Measurements from ENCODE around the gene EBNA1BP2.
A peak's percentile ranks its signal among the peaks of the same experiment; 100 is the strongest.

The EBNA1BP2 gene

DNA sequence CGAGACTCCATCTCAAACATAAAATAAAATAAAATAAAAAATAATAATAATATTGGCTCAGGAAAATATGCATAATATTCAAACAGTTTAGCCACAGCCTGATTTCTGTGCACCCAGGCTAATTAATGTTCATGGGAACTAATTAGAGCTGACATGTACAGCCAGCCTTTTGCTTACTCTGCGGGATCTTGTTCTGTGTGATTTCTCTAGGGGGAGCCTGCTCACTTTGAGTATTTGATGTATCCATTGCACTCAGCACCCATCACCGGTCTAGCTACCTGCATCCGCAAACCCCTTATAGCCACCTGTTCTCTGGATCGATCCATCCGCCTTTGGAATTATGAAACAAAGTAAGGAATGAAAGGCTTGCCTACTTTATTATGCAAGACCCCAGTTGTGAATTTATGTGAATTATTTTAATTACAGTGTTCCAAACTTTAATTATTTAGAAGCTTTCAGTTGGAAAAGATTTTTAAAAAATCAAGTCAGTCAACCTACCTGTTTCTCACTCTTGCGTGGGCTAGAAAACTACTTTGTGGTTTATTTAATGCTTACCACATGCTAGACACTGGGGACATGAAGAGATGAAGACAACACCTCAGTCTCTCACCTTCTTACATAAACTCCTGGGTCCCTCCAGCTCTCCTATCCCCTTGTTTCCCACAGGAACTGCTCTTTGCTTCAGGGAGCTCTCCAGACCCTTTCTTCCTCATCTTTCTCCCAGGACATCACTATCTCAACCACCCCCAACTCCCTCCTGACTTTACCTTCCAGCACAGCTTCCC is 25.4 kb upstream of the EBNA1BP2 start:
- in situ Hi-C loops (cut with MboI; ENCODE audit: low sequenced_read_pairs) = no loop called here
- no peak for DNase-seq (ENCODE audit: low spot score in 2 of 2)
- Histone ChIP-seq H3K36me3 (replicated peaks) (no peaks in the 10 kb centered on the region), H3K4me1 (no peaks in the 10 kb centered on the region), H3K4me3 (no peak overlapping the region), H3K27me3 (ENCODE audit: low read depth) (peaks cover 3% of the 10 kb centered on the region; the same call in 1 of the 2 replicates), H3K9me3 (peaks cover 5% of the 10 kb centered on the region; the same call in 1 of the 2 replicates)

- Histone ChIP-seq H3K9me3 (peaks cover 5% of the 10 kb centered on the region; the same call in 1 of the 2 replicates), H3K4me3 (no peak overlapping the region), H3K4me1 (no peaks in the 10 kb centered on the region), H3K27me3 (ENCODE audit: low read depth) (peaks cover 3% of the 10 kb centered on the region; the same call in 1 of the 2 replicates), H3K36me3 (replicated peaks) (no peaks in the 10 kb centered on the region)
- in situ Hi-C loops (cut with MboI; ENCODE audit: low sequenced_read_pairs) = no loop called here
- DNase-seq (ENCODE audit: low spot score in 2 of 2) = no peak
Measured at GRCh38 chr1:43194509-43194908, 22.4 kb upstream of the EBNA1BP2 start.

- no peaks in the 10 kb centered on the region for H3K36me3 ChIP-seq (replicated peaks)
- no peak for DNase-seq (ENCODE audit: low spot score in 2 of 2)
- no peaks in the 10 kb centered on the region; the same call in 1 of the 2 replicates for H3K27me3 ChIP-seq (ENCODE audit: low read depth)
- in situ Hi-C loops (cut with MboI; ENCODE audit: low sequenced_read_pairs) = no loop called here
- no peaks in the 10 kb centered on the region for H3K4me1 ChIP-seq
- no peak overlapping the region for H3K4me3 ChIP-seq
- H3K9me3 ChIP-seq = no peaks in the 10 kb centered on the region
Measured at GRCh38 chr1:43188106-43188505, 16.0 kb upstream of the EBNA1BP2 start.

DNA sequence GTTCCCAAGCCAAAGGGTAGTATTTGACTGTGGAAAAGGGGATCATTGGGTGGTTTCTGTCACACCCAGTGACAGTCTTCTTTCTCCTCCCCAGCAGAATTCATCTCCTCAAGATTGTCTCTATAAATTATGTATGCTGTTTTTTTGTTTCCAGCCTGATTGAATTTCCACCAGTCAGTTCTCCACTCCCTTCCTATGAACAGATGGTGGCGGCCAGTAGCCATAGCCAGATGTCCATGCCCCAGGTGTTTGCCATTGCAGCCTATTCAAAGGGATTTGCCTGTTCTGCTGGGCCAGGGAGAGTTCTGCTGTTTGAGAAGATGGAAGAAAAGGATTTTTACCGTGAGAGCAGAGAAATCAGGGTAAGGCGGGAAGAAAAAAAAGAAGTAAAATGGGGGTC is 12.9 kb upstream of the EBNA1BP2 start:
- Histone ChIP-seq H3K4me1 (no peaks in the 10 kb centered on the region), H3K9me3 (no peaks in the 10 kb centered on the region), H3K36me3 (replicated peaks) (no peaks in the 10 kb centered on the region), H3K27me3 (ENCODE audit: low read depth) (no peaks in the 10 kb centered on the region; the same call in 1 of the 2 replicates), H3K4me3 (no peak overlapping the region)
- no peak for DNase-seq (ENCODE audit: low spot score in 2 of 2)
- in situ Hi-C loops (cut with MboI; ENCODE audit: low sequenced_read_pairs) = no loop called here

DNA sequence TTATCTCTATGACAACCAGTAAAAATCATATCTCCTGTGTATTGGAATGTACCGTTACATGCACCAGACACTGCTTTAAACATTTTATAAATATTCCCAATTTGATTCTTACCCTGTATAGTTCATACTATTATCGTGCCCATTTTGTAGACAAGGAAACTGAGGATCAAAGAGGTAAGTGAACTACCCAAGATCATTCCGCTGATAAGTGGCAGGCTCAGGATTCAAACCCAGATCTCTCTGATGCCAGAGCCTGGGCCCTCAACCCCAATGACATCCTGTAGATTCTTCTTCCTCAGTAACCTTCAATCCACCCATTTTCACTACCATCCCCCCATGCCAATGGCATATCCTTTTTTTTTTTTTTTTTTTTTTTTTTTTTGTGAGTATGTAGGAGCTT is 12.3 kb upstream of the EBNA1BP2 start:
- Histone ChIP-seq H3K9me3 (no peaks in the 10 kb centered on the region), H3K36me3 (replicated peaks) (no peaks in the 10 kb centered on the region), H3K27me3 (ENCODE audit: low read depth) (no peaks in the 10 kb centered on the region; the same call in 1 of the 2 replicates), H3K4me3 (no peak overlapping the region), H3K4me1 (no peaks in the 10 kb centered on the region)
- DNase-seq (ENCODE audit: low spot score in 2 of 2) = no peak
- in situ Hi-C loops (cut with MboI; ENCODE audit: low sequenced_read_pairs) = no loop called here

DNA sequence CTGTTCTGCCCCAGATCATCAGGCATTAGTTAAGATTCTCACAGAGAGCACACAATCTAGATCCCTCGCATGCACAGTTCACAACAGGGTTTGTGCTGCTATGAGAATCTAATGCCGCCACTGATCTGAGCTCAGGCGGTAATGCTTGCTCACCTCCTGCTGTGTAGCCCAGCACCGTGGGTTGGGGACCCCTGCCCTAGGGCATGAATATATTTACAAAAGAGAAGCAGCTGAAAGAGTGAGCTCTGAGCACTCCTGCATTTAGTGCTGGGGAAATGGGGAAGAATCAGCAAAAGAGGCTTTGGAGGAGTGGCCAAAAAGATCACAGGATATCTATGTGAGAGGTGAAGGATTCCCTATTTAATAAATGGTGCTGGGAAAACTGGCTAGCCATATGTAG is 5.6 kb upstream of the EBNA1BP2 start:
- no peaks in the 10 kb centered on the region for H3K36me3 ChIP-seq (replicated peaks)
- DNase-seq (ENCODE audit: low spot score in 2 of 2) = no peak
- peaks cover 1% of the 10 kb centered on the region; the same call in 1 of the 2 replicates for H3K4me1 ChIP-seq
- H3K27me3 ChIP-seq (ENCODE audit: low read depth) = no peaks in the 10 kb centered on the region; the same call in none of the 2 replicates
- in situ Hi-C loops (cut with MboI; ENCODE audit: low sequenced_read_pairs) = no loop called here
- H3K9me3 ChIP-seq = no peaks in the 10 kb centered on the region
- no peak overlapping the region for H3K4me3 ChIP-seq

- Histone ChIP-seq H3K9me3 (no peaks in the 10 kb centered on the region), H3K4me3 (no peak overlapping the region), H3K27me3 (ENCODE audit: low read depth) (no peaks in the 10 kb centered on the region; the same call in none of the 2 replicates), H3K36me3 (replicated peaks) (peaks cover 9% of the 10 kb centered on the region), H3K4me1 (peaks cover 10% of the 10 kb centered on the region)
- in situ Hi-C loops (cut with MboI; ENCODE audit: low sequenced_read_pairs) = no loop called here
- DNase-seq (ENCODE audit: low spot score in 2 of 2) = no peak
Measured at GRCh38 chr1:43174873-43175272, 2.8 kb upstream of the EBNA1BP2 start.

DNA sequence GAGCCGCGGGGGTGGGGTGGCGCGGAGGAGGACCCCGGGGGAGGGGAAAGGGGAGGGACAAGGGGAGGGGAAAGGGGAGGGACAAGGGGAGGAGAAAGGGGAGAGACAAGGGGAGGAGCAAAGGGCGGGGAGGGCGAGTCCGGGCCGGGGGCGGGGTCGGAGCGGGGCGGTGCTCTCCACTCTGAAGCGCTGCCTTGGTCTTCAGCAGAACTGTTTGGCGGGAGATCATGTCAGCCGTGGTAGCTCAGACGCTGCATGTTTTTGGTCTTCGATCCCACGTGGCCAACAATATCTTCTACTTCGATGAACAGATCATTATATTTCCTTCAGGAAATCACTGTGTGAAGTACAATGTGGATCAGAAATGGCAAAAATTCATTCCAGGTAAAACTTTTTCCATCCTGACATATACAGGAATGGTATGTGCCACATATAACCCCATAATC is 460 bp upstream of the EBNA1BP2 start:
- peaks cover 10% of the 10 kb centered on the region for H3K4me1 ChIP-seq
- DNase-seq (ENCODE audit: low spot score in 2 of 2) = peak; percentile 83 to 93
- H3K4me3 ChIP-seq = peak overlapping the region; percentile 95
- no peaks in the 10 kb centered on the region; the same call in 1 of the 2 replicates for H3K27me3 ChIP-seq (ENCODE audit: low read depth)
- H3K36me3 ChIP-seq (replicated peaks) = peaks cover 33% of the 10 kb centered on the region
- in situ Hi-C loops (cut with MboI; ENCODE audit: low sequenced_read_pairs) = no loop called here
- H3K9me3 ChIP-seq = no peaks in the 10 kb centered on the region

GRCh38 chr1:43171312-43171875 is 696 bp downstream of the EBNA1BP2 start:
- no peak for DNase-seq (ENCODE audit: low spot score in 2 of 2)
- H3K27me3 ChIP-seq (ENCODE audit: low read depth) = no peaks in the 10 kb centered on the region; the same call in 1 of the 2 replicates
- H3K9me3 ChIP-seq = no peaks in the 10 kb centered on the region
- in situ Hi-C loops (cut with MboI; ENCODE audit: low sequenced_read_pairs) = no loop called here
- H3K36me3 ChIP-seq (replicated peaks) = peaks cover 44% of the 10 kb centered on the region
- peak overlapping the region; percentile 95 for H3K4me3 ChIP-seq
- H3K4me1 ChIP-seq = peaks cover 10% of the 10 kb centered on the region

DNA sequence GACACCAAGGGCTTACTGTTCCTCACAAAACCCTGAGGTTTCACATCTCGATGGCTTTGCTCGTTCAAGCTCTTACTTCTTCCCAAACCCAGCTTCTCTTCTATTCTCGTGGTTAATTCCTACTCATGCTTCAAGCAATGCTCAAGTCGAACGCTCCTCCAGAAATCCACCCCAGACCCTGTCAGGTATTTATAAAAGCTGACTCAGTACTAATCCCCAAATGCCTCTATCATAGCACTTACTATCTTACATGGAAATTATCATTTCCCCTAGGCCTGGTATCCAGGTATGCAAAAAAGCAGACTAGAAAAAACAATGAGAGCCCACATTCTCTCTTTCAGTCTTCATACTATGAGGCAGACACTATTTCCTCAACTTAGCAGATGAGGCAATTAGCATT is 6.3 kb downstream of the EBNA1BP2 start:
- in situ Hi-C loops (cut with MboI; ENCODE audit: low sequenced_read_pairs) = no loop called here
- Histone ChIP-seq H3K4me3 (no peak overlapping the region), H3K4me1 (peaks cover 3% of the 10 kb centered on the region), H3K36me3 (replicated peaks) (peaks cover 63% of the 10 kb centered on the region), H3K27me3 (ENCODE audit: low read depth) (no peaks in the 10 kb centered on the region), H3K9me3 (no peaks in the 10 kb centered on the region)
- DNase-seq (ENCODE audit: low spot score in 2 of 2) = no peak

DNA sequence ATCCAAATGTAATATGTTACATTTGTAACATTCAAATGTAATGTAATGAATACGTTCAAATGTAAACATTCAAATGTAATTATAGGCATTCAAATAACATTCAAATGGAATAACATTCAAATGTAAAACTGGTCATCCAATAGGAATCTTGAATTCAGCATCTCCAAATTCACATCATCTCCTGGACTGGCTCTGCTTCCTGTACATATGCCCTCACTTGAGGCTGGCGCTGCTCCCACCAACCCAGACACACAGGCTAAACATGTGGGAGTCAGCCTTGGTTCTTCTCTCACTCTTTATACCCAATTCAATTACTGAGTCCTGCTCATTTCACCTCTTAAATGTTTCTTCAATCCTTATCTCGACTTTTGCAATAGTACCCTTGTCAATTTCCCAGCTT is 6.9 kb downstream of the EBNA1BP2 start:
- Histone ChIP-seq H3K4me1 (no peaks in the 10 kb centered on the region), H3K9me3 (no peaks in the 10 kb centered on the region), H3K4me3 (no peak overlapping the region), H3K36me3 (replicated peaks) (peaks cover 59% of the 10 kb centered on the region), H3K27me3 (ENCODE audit: low read depth) (no peaks in the 10 kb centered on the region)
- no peak for DNase-seq (ENCODE audit: low spot score in 2 of 2)
- in situ Hi-C loops (cut with MboI; ENCODE audit: low sequenced_read_pairs) = no loop called here

GRCh38 chr1:43156026-43156425 is 16.1 kb downstream of the EBNA1BP2 start:
- H3K4me1 ChIP-seq = no peaks in the 10 kb centered on the region
- no peaks in the 10 kb centered on the region for H3K36me3 ChIP-seq (replicated peaks)
- H3K4me3 ChIP-seq = no peak overlapping the region
- peaks cover 3% of the 10 kb centered on the region; the same call in 1 of the 2 replicates for H3K27me3 ChIP-seq (ENCODE audit: low read depth)
- in situ Hi-C loops (cut with MboI; ENCODE audit: low sequenced_read_pairs) = no loop called here
- no peak for DNase-seq (ENCODE audit: low spot score in 2 of 2)
- H3K9me3 ChIP-seq = no peaks in the 10 kb centered on the region

DNA sequence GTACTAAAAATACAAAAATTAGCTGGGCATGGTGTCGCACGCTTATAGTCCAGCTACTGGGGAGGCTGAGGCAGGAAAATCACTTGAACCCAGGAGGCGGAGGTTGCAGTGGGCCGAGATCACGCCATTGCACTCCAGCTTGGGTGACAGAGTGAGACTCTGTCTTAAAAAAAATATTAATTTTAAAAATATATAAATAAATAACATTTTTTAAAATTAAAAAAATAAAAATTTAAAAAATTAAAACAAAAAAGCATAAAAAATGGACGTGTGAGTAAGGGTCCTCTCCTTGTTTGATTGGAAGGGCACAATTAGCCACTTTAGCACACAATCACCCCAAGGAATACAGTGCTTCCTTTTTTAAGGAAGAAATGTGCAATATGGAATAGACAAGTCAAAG is 18.6 kb downstream of the EBNA1BP2 start:
- no peak for DNase-seq (ENCODE audit: low spot score in 2 of 2)
- Histone ChIP-seq H3K36me3 (replicated peaks) (no peaks in the 10 kb centered on the region), H3K4me3 (no peak overlapping the region), H3K27me3 (ENCODE audit: low read depth) (peaks cover 20% of the 10 kb centered on the region), H3K4me1 (no peaks in the 10 kb centered on the region), H3K9me3 (no peaks in the 10 kb centered on the region)
- in situ Hi-C loops (cut with MboI; ENCODE audit: low sequenced_read_pairs) = no loop called here

GRCh38 chr1:43152866-43153265 is 19.2 kb downstream of the EBNA1BP2 start:
- H3K4me3 ChIP-seq = no peak overlapping the region
- DNase-seq (ENCODE audit: low spot score in 2 of 2) = no peak
- H3K4me1 ChIP-seq = no peaks in the 10 kb centered on the region; the same call in 1 of the 2 replicates
- H3K9me3 ChIP-seq = no peaks in the 10 kb centered on the region
- H3K27me3 ChIP-seq (ENCODE audit: low read depth) = peaks cover 20% of the 10 kb centered on the region
- in situ Hi-C loops (cut with MboI; ENCODE audit: low sequenced_read_pairs) = no loop called here
- no peaks in the 10 kb centered on the region for H3K36me3 ChIP-seq (replicated peaks)
